Measurements from ENCODE around the gene CCL4.
A peak's percentile ranks its signal among the peaks of the same experiment; 100 is the strongest.
"Not testable (repeated sequence)": the region's sequence is repeated elsewhere in the genome, so short reads cannot be mapped to it uniquely, and the experiment has no call there.

Gene CCL4

GRCh38 chr17:36081681-36082471, 21.8 kb upstream of the CCL4 start:
- peaks cover 18% of the 10 kb centered on the region for H3K4me1 Mint-ChIP-seq (ENCODE audit: low read depth)
- H3K4me3 Mint-ChIP-seq, result peak overlapping the region; percentile 35
- peak overlapping the region; percentile 78 for H3K27ac Mint-ChIP-seq
- not testable (repeated sequence) for H3K36me3 Mint-ChIP-seq; H3K27me3 Mint-ChIP-seq; H3K9me3 Mint-ChIP-seq (ENCODE audit: low read depth)

DNA sequence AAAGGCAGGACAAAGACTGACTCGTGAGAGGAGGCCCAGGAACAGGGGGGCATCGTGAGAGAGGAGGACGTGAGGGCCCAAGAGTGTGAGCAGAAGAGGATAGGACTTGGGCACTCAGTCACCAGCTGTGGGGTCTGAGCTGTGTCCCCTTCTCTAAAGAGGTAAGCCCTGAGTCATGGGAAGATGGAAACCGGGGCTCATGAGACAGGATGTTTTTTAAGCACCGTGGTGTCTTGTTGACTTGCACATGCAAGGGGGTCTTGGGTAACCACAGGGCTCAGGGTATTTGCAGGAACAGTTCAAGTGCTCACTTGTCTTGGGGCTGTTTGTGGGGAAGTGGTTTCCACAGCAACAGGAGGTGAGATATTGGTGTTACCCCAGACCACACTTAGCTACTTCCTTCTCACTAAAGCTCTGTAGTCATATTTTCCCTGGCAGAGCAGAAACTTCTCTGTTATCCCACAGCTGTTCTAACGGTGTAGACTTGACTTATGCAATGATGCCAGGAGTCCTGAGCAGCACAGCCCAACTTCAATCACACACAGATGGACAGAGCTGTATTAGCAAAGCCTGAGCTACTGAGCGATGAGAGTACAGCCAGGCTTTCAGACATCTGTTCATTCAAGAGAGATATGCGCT, 21.0 kb upstream of the CCL4 start:
- not testable (repeated sequence) for H3K36me3 Mint-ChIP-seq; H3K9me3 Mint-ChIP-seq (ENCODE audit: low read depth); H3K27me3 Mint-ChIP-seq
- peak overlapping the region; percentile 35 for H3K4me3 Mint-ChIP-seq
- peaks cover 18% of the 10 kb centered on the region for H3K4me1 Mint-ChIP-seq (ENCODE audit: low read depth)
- peak overlapping the region; percentile 78 for H3K27ac Mint-ChIP-seq

GRCh38 chr17:36083691-36084090, 19.9 kb upstream of the CCL4 start:
- not testable (repeated sequence) for H3K27ac Mint-ChIP-seq; H3K9me3 Mint-ChIP-seq (ENCODE audit: low read depth); H3K36me3 Mint-ChIP-seq; H3K27me3 Mint-ChIP-seq; H3K4me3 Mint-ChIP-seq
- peaks cover 18% of the 10 kb centered on the region for H3K4me1 Mint-ChIP-seq (ENCODE audit: low read depth)

DNA sequence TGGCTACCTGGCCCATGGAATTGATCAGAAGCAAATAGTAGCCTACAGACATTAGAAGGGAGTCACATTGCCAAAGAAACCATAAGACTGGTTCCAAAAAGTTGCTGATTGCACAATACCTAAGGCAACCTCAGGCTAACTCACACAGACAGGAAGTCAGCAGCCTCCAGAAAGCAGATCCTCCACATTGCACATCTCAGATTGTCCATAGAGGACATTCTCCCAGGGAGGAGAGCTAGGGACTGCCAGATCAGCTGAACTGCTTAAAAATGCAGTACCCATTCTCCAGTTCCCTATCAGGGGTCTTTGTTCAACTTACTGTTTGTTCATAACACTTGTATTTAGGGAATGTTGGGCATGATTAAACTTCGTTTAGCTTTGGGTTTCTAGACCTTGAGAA, 17.9 kb upstream of the CCL4 start:
- H3K9me3 Mint-ChIP-seq (ENCODE audit: low read depth), result no peaks in the 10 kb centered on the region
- H3K27me3 Mint-ChIP-seq, result no peaks in the 10 kb centered on the region
- no peak overlapping the region for H3K4me3 Mint-ChIP-seq
- H3K4me1 Mint-ChIP-seq (ENCODE audit: low read depth), result peaks cover 29% of the 10 kb centered on the region
- no peaks in the 10 kb centered on the region for H3K36me3 Mint-ChIP-seq
- no peak overlapping the region for H3K27ac Mint-ChIP-seq

DNA sequence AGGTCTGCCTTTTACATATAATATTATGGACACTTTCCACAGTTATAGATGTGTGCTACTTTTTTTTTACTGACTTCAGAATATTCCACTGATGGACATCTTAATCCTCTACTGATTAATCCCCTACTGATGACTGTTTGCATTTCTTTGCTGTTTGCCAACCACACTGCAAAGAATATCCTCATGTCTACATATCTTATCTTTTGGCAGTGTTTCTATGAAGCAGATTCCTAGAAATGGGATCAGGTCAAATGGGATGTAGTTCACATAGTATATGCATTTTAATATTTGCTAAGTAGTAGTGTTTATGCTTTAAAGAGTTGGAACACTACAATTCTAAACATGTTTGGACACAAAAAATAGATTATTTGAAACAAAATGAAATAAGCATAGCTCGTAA, 16.8 kb upstream of the CCL4 start:
- Mint-ChIP-seq H3K9me3 (ENCODE audit: low read depth) (no peaks in the 10 kb centered on the region), H3K36me3 (no peaks in the 10 kb centered on the region), H3K27ac (no peak overlapping the region), H3K4me1 (ENCODE audit: low read depth) (peaks cover 31% of the 10 kb centered on the region), H3K27me3 (peaks cover 4% of the 10 kb centered on the region), H3K4me3 (no peak overlapping the region)

- H3K9me3 Mint-ChIP-seq (ENCODE audit: low read depth), result not testable (repeated sequence)
Measured at GRCh38 chr17:36087471-36087870, 16.2 kb upstream of the CCL4 start.

GRCh38 chr17:36087897-36088572, 15.6 kb upstream of the CCL4 start:
- not testable (repeated sequence) for H3K27me3 Mint-ChIP-seq; H3K27ac Mint-ChIP-seq; H3K36me3 Mint-ChIP-seq; H3K9me3 Mint-ChIP-seq (ENCODE audit: low read depth)
- peaks cover 27% of the 10 kb centered on the region for H3K4me1 Mint-ChIP-seq (ENCODE audit: low read depth)
- peak overlapping the region; percentile 9 for H3K4me3 Mint-ChIP-seq

More at GRCh38 chr17:36087471-36087870, 16.2 kb upstream of the CCL4 start:
- H3K27me3 Mint-ChIP-seq, H3K27ac Mint-ChIP-seq, H3K4me3 Mint-ChIP-seq, H3K36me3 Mint-ChIP-seq: not testable (repeated sequence)
- H3K4me1 Mint-ChIP-seq (ENCODE audit: low read depth), result peaks cover 28% of the 10 kb centered on the region

- H3K4me3 Mint-ChIP-seq, result peak overlapping the region; percentile 6
- peaks cover 7% of the 10 kb centered on the region for H3K27me3 Mint-ChIP-seq
- no peaks in the 10 kb centered on the region for H3K36me3 Mint-ChIP-seq
- H3K27ac Mint-ChIP-seq, result no peak overlapping the region
- H3K9me3 Mint-ChIP-seq (ENCODE audit: low read depth), result no peaks in the 10 kb centered on the region
- peaks cover 22% of the 10 kb centered on the region for H3K4me1 Mint-ChIP-seq (ENCODE audit: low read depth)
Measured at GRCh38 chr17:36088670-36089338, 14.8 kb upstream of the CCL4 start.

DNA sequence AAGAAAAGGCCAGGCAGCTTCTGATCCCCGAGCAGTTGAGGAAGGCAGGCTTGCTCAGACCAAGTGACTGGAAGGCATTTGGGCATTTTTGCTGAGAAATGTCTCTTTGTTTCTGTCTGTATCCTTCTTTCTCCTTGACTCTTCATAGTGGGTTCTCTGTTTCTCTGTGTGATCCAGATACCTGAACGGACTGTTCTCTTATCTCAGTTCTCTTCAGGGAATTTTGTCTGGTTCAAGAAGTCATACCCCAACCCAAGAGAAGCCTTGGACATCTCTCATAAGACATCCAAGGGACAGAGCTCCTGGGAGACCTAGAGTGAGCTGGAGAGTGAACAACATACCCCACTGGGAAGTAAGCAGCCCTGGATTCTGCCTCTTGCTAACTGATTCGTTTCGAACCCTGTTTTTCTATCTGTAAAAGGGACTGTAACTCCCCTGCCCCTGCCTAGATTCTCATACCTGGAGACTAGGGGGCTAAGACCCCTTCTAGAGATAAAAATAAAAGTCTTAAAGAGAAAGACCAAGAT, 14.2 kb upstream of the CCL4 start:
- no peaks in the 10 kb centered on the region for H3K9me3 Mint-ChIP-seq (ENCODE audit: low read depth)
- H3K4me1 Mint-ChIP-seq (ENCODE audit: low read depth), result peaks cover 22% of the 10 kb centered on the region
- peak overlapping the region; percentile 6 for H3K4me3 Mint-ChIP-seq
- no peaks in the 10 kb centered on the region for H3K36me3 Mint-ChIP-seq
- peaks cover 7% of the 10 kb centered on the region for H3K27me3 Mint-ChIP-seq
- peak overlapping the region; percentile 88 for H3K27ac Mint-ChIP-seq

- H3K9me3 Mint-ChIP-seq (ENCODE audit: low read depth), result no peaks in the 10 kb centered on the region
- H3K4me1 Mint-ChIP-seq (ENCODE audit: low read depth), result peaks cover 25% of the 10 kb centered on the region
- H3K4me3 Mint-ChIP-seq, result peak within 1 kb of the TSS; percentile 30
- H3K27me3 Mint-ChIP-seq, result peaks cover 10% of the 10 kb centered on the region
- no peaks in the 10 kb centered on the region for H3K36me3 Mint-ChIP-seq
- peak within 1 kb of the TSS; percentile 88 for H3K27ac Mint-ChIP-seq
Measured at GRCh38 chr17:36089888-36090836, 13.5 kb upstream of the CCL4 start, which contains the start of gene CCL3. Gene CCL3 (minus strand): TSS chr17:36090143. CDS start chr17:36090058, 85 bp downstream.

DNA sequence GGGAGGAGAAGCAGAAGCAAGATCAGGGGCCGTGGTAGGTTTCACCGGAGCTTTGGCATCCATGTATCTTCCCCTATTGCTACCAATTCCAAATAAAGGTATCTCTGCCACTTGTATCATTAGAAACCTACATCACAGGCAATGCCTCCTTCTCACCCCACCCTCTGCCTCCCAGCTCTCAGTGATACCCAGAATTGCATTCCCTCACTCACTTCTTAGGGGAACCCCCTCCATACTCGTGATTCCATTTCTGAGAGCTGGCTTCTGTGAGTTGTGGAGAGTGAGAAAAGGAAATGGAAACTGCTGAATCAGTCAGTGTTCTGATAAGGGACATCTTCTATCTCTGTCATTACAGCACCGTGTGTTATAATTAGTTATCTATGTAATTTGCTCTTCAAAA, 11.4 kb upstream of the CCL4 start:
- no peak overlapping the region for H3K4me3 Mint-ChIP-seq
- no peak overlapping the region for H3K27ac Mint-ChIP-seq
- H3K36me3 Mint-ChIP-seq, result no peaks in the 10 kb centered on the region
- no peaks in the 10 kb centered on the region for H3K9me3 Mint-ChIP-seq (ENCODE audit: low read depth)
- H3K27me3 Mint-ChIP-seq, result peaks cover 10% of the 10 kb centered on the region
- H3K4me1 Mint-ChIP-seq (ENCODE audit: low read depth), result peaks cover 26% of the 10 kb centered on the region

DNA sequence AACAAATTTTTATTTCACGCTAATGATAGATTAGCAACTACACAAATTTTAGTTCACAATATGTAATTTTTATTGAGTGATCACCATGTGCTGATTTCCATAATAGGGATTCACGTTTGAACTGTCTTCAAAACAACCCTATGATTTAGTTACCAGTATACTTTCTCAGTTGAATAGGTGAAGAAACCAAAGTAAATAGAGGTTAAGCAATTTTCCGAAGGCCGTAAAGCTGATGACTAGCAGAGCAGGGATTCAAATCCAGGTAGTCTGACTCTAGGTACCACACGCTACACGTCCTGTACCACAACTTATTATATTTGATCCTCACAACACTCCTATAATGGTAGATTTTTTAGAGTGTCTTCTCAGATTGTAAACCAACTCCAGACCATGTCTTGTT, 10.9 kb upstream of the CCL4 start:
- H3K4me3 Mint-ChIP-seq, result not testable (repeated sequence)
- Mint-ChIP-seq H3K27ac (peak overlapping the region; percentile 50), H3K4me1 (ENCODE audit: low read depth) (peaks cover 26% of the 10 kb centered on the region)

GRCh38 chr17:36094232-36094631, 9.4 kb upstream of the CCL4 start:
- Mint-ChIP-seq H3K4me3 (no peak overlapping the region), H3K4me1 (ENCODE audit: low read depth) (peaks cover 26% of the 10 kb centered on the region), H3K36me3 (no peaks in the 10 kb centered on the region), H3K27ac (no peak overlapping the region), H3K27me3 (peaks cover 14% of the 10 kb centered on the region), H3K9me3 (ENCODE audit: low read depth) (no peaks in the 10 kb centered on the region)

More for the DNA sequence above, 10.9 kb upstream of the CCL4 start:
- H3K9me3 Mint-ChIP-seq (ENCODE audit: low read depth); H3K36me3 Mint-ChIP-seq: not testable (repeated sequence)
- peaks cover 10% of the 10 kb centered on the region for H3K27me3 Mint-ChIP-seq

GRCh38 chr17:36094746-36095145, 8.9 kb upstream of the CCL4 start:
- peaks cover 26% of the 10 kb centered on the region for H3K4me1 Mint-ChIP-seq (ENCODE audit: low read depth)
- H3K36me3 Mint-ChIP-seq, result no peaks in the 10 kb centered on the region
- H3K27me3 Mint-ChIP-seq, result peaks cover 14% of the 10 kb centered on the region
- H3K4me3 Mint-ChIP-seq, result no peak overlapping the region
- H3K9me3 Mint-ChIP-seq (ENCODE audit: low read depth), result no peaks in the 10 kb centered on the region
- H3K27ac Mint-ChIP-seq, result peak overlapping the region; percentile 19
